Dedifferentiated amniotic fluid mesenchymal stem cell (primary cell): ENCODE measurements around the gene ISLR.
"Not testable (repeated sequence)": the region's sequence is repeated elsewhere in the genome, so short reads cannot be mapped to it uniquely, and the experiment has no call there.

ENCODE experiments used
- DNase-seq: peaks from one replicate; pipeline ENCODE4 v3.0.0-alpha.2; 2016; ENCODE audit errors: extremely low spot score

The ISLR gene

DNA sequence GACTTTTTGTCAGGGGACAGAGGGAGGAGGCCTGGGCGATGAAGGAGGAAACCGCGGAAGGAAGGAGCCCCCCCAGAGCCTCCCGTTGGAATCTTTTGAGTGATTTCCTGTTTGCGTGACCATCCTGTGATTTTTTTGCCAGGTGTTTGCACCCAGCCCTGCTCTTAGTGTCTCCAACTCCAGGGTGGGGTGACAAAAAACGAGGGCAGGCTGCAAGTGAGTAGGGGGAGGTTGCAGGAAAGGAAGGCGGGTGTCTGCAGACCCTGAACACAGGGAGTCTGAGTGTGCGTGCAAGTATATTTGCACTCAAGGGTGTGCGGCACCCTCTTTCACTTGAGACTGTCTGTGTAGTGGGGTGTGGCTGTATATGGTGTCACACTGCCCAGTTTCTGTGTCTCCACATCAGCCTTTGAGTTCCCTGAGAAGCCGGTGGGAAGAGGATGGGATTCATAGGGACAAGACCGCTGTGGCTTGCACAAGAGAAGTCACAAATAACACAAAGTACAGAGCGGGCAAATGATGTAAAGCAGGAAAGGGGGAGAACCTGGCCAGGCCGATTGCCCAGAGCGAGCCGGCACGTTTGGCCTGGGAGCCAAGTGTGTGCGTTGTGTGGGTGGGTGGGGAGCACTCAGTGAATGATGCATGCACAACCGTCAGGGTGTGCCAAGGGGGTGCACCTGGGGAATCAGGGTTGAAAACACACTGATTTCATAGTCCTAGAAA is 36.5 kb upstream of the ISLR start:
- no peak for DNase-seq

GRCh38 chr15:74137537-74137894 is 36.0 kb upstream of the ISLR start:
- no peak for DNase-seq

DNA sequence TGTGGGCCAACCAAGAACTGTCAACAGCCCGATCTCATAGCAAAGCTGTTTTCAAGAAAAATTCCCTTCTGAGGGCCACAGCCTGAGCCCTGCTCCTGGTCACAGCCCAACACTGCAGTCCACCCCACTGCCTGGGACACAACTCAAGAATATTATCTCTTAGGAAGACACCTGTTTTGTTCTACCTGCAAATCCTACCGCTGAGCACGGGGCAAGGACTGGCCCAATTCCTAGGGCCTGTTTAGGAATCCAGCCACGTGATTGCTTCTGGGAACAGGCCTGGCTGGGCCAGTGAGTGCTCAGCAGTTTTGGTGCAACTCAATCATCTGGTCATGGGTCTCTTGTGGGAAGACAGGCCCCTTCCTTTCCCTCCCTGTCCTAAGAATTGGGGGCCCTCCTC is 34.9 kb upstream of the ISLR start:
- no peak for DNase-seq

- no peak for DNase-seq
Observed at GRCh38 chr15:74141591-74141990, 31.9 kb upstream of the ISLR start.

DNA sequence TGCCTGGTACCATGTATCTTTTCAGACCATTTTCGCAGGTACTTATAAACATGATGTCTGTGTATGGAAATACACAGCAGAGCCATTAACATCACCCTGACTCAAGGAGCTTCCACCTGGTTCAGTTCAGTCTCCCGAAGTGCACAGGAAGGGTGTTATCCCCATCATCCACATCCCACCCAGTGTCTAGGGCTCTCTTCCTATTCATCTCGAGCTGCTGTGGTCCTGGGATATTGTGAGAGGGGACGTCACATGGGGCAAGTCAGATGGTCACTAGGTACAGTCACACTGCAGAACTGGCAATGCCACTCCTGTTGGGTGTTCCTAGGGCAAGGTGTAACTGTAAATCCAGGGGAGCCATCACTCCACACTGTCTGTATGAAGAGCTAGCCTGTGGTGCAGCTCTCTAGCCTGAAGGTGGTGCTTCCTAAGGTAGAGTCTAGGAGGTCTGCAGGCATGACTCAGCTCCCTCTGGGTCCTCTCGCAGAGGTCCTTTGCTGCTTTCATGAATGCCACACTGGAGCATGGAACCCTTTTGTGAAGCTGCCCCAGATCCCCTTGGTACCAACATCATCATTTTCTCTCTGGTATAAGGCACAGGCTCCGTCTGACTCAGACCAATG is 29.2 kb upstream of the ISLR start:
- no peak for DNase-seq

DNA sequence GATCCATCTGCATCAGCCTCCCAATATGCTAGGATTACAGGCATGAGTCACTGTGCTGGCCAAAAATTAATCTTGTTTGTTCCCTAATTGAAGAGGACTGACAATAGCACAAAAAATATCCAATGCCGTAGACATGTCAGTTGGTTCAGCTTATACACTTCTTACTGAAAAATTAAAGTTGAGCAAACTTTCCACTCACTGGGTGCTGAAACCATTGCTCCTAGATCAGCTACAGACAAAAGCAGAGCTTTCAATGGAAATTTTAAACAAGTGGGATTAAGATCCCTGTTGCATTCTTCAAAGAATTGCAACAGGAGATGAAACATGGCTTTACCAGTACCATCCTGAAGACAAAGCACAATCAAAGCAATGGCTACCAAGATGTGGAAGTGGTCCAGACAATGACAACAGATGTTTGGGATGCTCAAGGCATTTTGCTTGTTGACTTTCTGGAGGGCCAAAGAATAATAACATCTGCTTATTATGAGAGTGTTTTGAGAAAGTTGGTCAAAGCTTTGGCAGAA is 27.2 kb upstream of the ISLR start:
- DNase-seq = no peak

DNA sequence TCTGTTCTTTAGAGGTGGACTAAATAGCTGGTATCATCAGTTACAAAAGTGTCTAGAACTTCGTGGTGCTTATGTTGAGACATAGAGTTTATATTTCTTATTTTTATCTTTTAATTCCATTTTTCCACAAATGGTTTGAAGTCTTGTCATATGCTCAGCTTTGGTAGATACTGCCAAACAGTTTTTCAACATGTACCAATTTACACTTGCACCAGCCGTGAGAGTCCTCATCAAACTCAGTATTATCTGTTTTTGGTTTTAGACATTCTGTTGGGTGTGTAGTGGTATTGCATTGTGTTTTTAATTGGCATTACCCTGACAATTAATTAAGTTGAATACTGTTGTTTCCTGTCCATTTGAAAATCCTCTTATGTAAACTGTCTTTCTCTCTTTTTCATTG is 26.5 kb upstream of the ISLR start:
- DNase-seq = no peak

GRCh38 chr15:74155766-74156417 is 17.6 kb upstream of the ISLR start:
- DNase-seq = no peak

GRCh38 chr15:74156678-74157411 is 16.7 kb upstream of the ISLR start:
- peak; percentile 19 for DNase-seq

GRCh38 chr15:74157868-74158827 is 15.4 kb upstream of the ISLR start:
- no peak for DNase-seq

- DNase-seq = no peak
Observed at GRCh38 chr15:74158855-74159650, 14.5 kb upstream of the ISLR start.

- DNase-seq = no peak
Observed at GRCh38 chr15:74159773-74160172, 13.7 kb upstream of the ISLR start.

GRCh38 chr15:74160390-74160789 is 13.1 kb upstream of the ISLR start:
- DNase-seq = not testable (repeated sequence)

GRCh38 chr15:74162195-74162536 is 11.3 kb upstream of the ISLR start:
- DNase-seq = not testable (repeated sequence)

GRCh38 chr15:74165461-74165860 is 8.0 kb upstream of the ISLR start:
- DNase-seq = no peak

- no peak for DNase-seq
Observed at GRCh38 chr15:74167891-74168331, 5.6 kb upstream of the ISLR start.

DNA sequence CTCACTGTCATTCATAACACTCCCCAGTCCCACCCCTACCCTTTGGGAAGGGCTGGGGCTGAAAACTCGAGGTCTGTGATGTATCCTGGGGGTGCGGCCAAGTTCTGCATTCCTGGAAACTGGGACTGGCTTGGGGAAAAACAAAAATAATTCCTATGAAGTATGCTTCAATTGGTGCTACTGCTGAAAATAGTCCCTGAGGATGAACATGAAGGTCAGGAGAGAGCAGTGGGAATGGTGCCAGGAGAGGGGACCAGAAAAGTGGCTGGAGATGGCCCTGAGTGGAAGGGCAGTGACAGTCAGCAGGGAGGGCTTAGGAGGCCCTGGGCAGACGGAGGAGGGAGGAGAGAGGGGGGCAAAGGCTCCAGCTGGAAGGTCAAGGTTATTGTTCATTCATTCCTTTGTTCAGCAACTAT is 4.8 kb upstream of the ISLR start:
- no peak for DNase-seq

DNA sequence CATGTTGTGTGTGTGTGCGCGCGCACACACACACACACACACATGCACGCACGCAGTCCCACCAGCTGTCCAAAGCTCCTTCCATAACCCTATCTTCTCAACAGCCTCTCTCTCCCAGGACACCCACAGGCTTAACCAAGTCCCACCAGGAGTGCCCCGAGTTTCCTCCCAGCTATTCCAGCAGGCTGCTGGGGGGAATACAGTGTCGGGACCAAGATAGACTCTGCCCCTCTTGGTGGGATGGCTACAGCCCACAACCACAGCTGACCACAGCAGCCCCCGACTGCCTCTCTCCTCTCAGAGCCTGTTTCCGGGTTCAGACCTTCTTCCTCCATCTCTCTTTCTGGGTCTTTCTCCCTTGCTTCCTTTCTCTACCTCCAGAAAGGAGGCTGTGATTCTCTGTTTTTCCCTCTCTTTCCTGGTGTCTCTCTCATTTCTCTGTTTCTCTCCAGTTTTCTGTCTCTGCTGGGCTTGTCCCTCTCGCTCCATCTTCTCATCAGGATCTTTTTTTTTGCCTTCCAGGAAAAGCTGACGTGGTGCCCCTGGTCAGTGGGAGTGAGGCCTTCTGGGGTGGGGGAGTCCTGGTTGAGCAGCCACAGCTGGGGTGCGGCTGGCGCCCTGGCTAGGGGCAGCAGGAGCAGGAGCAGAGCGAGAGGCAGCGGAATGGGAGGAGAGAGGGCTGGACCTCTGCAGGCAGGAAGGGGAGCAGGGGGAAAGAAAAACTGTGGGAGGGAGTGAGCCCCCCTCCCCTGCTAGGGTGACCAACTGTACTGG is 3.3 kb upstream of the ISLR start:
- DNase-seq = no peak

DNA sequence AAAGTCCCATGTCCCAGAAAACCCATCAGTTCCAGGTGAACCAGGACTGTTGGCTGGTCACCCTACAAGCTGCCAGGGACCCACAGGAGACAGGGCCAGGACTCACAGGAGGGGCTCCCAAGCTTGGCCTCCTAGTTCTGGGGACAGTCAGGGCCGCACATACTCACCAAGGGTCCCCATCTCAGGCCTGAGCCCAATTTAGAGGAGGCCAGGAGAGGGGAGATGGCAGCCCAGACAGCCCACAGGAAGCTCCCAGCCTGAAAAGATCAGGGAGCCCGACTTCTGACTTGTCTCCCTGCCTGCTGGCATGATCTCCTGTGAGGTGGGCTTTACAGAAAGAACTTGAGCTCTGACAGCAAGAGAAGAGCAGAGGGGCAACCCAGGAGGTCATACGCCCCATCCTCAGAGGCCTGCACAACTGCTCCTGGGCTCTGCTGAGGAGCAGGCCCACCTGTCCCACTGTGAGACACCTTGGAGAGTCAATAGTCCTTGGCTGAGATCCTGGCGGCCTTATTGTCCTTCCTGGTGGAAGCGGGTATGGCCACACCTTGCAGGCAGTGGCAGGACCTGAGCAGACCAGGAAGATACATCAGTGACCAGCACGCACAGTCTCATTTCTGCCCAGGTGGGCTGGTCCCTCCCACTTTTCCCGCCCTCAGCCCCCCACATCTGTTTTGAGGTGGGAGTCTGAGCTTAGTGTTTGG is 2.5 kb upstream of the ISLR start:
- no peak for DNase-seq
